GM18502 (cell line): ENCODE results near the gene DNAL4.

Experiments
- ATAC-seq: cut with Tn5 transposase; IDR thresholded peaks from one replicate; pipeline ENCODE4 v1.9.1; 2021; ENCODE audit warnings: mild to moderate bottlenecking; ENCODE audit not compliant: unreplicated experiment, poor library complexity

Gene DNAL4

DNA sequence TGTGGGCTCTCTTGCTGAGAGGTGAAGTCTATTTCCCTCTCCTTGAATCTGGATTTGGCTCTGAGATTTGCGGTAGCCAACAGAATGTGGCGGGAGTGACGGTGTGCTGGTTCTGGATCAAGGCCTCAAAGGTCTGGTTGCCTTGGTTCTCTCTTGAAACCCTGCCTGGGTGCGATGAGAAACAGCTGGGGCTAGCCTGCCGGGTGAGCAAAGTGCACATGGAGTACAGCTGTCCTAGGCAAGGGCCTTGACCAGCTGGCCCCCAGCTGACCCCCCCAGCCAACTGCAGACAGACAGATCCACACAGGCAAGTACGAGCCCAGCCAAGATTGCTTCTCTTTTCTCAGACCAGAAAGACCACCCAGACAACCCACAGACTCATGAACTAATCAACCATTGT, 49.0 kb downstream of the DNAL4 start:
- ATAC-seq: no peak

DNA sequence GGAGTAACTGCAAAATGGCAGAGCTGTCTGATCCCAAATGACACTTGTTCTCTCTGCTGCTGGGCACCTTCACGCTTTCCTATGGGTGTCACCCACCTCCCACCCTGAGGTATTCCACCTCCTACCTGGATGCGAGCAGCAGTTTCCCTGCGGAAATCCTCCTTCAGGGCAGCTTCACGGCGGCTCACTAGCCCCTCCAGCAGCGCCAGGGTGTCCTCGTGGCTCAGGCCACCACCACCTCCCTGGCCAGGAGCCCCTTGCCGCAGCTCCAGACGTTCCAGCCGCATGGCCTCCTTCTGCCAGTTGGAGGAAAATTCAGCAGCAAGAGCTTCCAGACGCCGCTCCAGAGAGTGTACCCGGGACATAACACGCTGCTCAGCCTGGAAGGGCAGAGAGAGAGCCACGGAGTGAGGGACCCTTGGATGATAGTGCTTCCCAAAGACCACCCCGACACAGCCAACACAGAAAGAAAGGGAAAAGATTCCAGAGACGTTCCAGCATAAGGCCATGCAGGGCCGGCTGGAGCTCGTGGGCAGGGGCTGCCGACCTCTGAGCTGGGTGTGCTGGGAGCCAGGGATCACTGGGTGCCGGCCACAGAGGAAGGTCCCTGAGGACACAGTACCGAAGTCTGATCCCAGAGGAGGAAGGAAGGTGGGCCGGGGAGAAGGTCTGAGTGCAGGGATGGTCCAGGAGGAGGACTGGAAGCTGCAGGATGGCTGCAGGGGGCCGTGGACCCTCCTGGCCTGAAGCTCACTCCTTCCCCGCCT, 51.6 kb downstream of the DNAL4 start:
- ATAC-seq: no peak

DNA sequence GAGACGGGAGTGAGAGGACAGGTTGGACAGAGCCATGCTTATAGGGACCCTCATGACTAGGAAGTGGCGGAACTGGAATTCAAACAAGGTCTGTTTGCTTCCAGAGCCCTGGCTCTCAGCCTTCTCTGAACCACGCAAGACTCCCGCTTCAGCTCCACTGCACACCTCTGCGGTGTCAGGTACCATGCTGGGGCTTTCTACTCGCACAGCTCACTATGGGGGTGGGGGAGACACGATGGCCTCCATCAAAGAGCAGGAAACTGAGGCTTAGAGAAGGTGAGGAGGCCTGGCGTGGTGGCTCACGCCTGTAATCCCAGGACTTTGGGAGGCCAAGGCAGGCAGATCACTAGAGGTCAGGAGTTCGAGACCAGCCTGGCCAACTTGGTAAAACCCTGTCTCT, 52.4 kb downstream of the DNAL4 start:
- no peak for ATAC-seq

DNA sequence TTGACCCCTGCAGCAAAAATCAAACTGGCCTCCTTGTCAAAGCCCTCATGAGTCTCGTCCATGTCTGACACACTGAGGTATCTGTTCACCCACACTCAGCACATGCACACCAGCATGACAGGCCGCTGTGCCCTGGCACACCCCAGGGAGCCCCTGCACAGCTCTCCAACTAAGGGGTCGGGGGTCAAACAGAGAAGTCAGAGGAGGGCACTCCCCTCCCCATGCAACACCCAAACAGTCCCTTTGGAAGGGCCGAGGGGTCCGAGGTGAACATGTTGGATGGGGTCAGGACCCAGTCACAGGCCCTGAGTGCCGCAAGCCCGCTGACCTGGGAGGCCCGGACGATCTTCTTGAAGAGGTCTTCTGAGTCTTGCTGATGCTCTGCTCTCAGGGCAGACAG, 52.8 kb downstream of the DNAL4 start:
- no peak for ATAC-seq

DNA sequence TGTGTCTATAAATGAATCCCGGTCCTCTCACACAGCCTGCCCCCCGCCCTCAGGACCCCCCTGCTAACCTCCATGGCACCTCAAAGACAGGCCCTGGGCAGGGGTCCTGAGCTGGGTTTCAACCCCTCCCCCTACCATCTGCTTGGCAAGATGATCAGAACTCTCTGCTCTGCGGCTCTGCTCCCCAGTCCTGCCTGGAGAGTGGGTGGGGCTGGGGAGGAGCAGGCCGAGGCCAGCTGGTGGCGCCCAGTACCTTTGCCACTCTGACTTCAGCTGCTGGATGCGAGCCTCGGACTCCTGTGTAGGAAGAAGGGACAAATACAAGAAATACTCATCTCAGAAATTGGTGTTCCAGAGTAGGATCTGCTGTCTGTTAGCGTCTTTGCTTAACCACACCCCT, 53.2 kb downstream of the DNAL4 start:
- ATAC-seq: no peak

DNA sequence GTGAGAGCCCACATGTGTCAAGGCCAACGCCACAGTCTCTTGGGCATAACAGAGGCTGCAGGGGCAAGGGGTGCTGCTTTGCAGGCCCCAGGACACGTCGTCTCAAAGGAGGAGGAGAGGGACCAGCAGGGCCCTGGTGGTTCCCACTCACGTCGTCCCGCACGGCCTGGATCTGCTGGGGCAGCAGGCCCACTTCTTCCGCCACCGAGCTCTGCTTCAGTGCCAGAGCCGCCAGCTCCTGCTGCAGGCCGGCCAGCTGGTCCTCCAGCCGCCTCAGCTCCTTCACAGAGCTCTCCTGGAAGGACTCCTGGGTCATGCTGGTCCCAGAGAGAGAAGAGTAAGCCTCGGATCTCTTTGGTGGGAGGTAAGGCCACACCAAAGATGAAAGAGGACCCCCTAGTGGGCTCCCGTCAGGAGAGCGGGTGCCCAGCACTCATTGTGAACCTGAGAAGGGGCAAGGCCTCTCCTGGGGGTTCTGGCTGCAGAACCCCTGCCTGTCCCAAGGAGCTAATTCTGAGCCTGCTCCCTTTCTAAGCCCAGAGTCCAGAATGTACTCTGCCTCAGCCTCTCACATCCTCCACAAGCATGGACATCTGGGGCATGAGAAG, 53.7 kb downstream of the DNAL4 start:
- no peak for ATAC-seq

DNA sequence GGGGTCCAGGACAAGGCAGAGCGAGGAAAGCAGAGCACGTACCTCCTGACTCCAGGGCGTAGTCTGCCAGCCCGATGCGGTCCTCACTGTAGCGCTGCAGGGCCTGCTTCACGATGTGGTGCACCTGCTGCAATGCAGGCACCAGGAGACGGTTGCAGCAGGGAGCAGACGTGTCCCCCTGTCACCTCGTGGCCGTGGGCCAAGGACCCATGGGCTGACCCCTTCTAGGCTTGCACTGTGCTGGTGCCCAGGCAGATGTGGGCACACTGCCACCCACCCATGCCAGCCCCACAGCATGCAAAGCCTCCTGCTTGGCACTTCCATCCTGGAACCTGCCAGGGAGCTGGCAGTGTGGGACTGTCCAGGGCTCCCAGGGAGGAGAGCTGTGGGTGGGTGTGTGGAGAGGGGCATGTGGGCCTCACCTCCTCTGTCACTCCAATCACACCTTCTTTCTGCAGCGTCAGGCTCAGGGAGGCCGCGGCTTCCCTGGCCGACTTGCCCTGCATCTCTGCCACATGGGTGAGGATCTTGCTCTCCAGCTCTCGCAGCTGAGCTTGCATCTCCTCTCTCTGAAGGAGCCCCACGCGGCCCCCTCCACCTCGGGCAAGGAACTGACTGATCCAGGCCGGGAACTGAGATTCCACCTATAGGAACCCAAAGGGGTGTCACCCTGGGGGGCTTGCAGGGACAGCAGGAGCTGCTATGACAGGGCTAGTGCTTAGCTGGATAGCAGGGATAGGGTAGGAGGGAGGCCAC, 54.5 kb downstream of the DNAL4 start:
- ATAC-seq: no peak

DNA sequence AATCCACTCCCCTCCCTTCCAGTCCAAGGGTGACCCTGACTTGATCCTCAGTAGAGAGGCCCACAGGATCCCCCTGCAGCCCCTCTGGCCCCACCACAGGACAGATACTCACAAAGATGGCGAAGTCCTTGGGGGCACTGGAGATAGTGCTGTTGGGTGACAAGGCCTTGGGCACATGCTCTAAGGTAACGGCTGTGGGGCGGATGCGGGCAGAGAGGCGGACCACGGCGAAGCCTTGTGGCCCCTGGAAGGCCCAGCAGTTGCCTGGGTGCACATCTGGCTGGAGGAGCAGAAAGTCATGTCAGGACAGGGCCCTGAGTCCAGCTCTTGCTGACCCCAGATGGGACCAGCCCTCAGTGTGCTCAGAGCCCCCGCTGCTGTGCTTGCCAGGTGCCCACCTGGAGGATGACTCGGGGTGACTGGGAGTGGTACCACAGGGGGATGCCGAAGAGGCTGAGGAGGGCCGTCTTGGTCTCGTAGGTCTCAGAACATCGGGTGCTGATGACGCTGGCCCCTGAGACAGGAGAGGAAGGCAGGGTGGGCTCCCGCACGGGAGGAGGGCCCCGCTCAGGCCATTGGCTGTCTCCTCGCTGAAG, 55.4 kb downstream of the DNAL4 start:
- ATAC-seq: no peak

DNA sequence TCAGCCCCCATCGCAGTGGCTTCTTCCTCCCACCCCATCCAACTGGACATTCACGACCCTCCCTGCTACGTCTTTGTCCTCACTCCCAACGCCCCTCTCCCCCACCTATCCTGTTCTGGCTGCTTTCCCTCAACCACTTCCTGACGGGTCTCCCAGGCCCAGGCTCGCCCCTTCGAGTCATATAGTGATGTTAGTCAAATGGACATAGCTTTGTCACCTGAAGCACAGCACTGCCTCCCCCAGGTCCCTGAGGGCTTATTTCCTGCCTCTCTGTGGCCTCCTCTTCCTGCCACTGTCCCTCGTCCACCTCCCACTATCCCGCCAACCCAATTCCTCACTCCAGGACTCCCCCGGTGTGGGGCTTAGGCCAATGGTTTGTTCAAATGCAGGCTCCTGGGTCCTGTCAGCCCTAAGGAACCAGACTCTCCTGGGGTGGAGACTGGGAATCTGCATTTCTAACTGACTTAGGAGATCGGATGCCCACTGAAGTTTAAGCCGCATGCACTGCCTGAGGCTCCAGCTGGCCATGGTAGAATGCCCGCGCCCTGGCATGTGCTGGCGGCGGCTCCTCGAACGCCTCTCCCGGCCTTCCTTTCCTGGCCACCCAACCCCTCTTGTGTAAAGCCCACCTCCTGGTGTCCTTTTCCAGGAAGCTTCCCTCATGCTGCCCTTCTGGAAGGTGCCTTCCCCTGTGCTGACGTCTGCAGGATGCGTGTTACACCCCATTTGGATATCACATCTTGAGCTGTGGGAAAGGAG, 56.5 kb downstream of the DNAL4 start:
- ATAC-seq: no peak

DNA sequence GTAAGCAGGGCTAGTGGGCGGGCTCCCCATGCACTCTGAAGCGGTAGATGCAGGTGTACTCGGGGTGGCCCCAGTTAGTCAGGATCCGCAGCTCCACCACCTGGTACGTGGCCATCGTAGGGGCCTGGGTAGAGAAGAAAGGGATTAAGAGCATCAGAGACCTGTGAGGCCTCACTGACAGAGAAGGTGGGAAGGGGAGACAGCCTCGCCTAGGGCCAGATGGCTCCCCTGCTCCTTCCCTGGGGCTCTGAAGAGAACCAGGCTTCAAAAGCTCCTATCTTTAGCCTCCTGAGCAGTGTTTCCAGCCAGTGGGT, 57.7 kb downstream of the DNAL4 start:
- no peak for ATAC-seq

DNA sequence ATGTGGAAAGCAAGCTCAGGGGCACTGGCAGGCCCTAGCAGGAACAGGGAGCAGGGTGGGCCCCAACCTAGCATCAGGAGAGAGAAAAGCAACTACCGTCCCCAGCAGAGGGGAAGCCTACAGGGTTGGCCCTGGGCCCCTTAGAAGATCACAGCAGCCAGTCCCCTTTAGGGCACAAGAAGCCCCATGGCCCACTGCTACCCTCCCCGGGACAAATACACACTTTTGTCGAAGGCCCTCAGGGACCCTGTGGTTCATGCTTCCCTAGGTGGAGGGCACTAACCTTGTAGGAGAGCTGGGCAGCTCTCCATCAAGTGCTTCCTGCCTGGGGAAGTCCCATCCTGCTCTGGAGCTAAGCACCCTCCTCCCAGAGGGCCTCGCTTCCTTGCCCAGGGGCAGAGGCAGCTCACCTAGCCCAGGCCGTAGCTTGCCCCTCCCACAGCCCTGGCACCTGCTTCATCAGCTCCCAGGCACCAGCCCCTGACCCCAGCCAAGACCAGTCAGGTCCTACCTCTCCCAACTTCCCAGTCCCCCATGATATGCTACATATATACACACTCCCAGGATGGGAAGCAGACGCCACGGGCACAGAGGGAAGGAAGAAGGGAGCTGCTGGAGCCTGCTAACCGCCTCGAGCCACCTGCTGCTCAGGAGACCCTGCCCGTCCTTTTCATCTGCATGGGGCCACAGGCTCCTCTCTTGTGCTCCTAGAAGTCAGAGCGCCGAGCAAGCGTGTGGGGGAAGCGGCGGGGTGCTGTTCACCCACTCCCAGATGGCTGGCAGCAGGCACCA, 58.3 kb downstream of the DNAL4 start:
- no peak for ATAC-seq

DNA sequence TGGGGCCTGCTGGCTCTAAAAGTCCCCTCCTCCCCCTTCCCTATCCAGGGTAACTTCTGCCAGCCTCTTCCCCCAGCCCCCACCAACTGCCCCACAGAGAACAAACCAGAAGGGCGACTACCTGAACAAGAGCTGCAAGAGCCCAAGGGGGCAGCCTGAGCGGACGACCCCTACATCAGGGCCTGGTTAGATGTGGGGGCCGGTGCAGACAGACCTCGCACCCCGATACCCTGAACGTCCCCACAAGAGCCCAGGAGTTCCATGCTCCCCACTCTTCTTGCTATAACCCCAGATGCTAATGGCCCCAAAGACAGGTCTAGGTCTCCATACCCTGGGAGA, 58.8 kb downstream of the DNAL4 start:
- ATAC-seq: no peak

DNA sequence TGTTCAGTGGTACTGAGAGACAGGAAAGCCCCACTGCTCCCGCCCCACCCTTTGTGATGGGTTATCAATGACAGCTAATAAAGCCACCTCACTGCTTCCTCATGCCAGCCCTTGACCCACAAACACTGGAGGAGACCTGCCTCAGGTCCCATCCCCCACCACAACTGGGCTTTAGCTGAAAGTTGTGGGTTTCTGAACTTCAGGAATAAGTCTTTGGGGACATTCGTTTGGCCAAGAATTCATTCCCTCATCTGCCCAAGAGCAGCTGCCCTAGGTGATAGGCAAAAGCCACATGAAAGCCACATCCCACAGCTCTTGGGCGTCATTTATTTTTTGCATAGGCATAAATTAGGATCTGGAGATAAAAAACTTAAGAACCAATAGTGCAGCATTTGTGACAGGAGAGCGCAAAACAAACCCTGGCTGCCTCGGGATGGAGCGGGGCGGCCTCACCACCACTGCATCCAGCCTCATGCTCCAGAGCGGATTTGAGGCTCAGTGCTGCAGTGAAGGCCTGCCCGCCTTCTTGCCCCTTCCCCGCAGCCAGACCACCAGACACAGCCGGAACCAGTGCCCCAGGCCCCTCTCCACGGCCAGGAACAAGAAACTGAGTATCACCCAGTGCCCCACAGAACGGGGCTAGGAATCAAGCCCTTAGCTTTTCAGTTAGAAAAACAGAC, 59.4 kb downstream of the DNAL4 start:
- no peak for ATAC-seq

DNA sequence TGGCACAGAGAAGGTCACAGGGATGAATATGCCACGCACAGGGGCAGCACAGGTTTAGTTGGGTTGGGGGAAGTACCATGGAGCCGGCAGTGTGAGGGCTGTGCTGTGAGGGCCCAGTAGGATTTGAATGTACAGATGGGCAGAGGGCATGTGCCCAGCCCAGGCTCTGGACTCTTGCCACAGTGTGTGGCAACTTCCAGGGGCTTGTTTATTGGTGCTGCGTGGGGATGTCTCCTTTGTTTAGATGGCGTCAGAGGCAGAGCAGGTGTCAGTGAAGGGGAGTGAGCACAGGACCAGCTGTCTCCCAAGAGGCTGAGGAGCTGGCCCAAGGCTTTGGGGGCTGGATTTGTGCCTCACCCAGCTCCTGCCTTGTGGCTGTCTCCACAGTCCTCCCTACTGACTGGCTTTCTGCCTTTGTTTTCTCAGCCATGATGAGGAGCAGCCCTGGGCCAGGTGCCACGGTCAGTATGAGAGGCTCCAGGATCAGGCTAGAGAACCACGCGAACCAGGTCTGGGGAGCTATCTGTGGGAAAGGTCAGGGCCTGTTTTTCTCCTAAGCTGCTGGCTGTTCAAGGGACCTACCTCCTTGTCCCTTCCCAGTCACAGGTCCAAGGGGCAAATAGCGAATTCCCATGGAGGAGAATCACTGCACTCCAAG, 60.1 kb downstream of the DNAL4 start:
- no peak for ATAC-seq

DNA sequence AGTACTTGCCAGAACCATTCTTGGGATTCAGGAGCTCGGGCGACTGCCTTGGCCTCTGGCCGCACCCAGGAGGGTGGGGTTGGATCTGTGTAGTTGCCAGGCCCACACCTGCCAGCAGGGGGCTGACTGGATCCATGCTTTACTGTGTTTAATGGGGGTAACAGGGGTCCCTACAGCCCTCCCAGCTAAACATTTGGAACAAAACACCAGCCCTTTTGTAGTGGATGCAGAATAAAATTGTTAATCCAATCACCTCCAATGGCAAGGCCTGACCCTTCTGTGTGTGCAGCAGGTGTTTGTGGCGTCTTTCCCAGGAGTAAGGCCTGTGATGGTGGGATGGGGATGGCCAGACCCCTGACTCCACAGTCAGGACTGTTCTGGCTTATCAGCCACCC, 60.6 kb downstream of the DNAL4 start:
- no peak for ATAC-seq

DNA sequence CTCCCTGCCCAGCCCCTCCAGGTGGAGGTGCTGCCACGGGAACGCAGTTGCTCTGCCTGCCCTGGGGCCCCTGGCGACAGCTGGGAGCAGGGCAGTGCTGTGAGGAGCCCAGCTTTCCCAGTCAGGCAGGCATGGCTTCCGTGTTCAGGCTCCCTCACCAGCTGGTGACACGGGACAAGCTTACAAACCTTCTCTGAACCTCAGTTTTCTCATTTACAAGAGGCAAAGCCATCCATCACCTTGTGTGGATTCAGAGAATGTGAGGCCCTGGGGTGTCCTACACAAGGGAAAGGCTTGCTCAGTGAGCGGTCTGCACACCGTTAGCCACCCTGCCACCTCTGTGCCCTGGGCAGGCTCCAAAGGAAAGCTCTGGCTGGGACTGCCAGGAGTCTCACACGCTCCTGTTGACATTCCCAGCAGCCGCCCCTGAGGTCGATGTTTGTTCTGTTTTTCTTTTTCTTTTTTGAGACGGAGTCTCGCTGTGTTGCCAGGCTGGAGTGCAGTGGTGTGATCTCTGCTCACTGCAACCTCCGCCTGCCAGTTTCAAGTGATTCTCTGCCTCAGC, 61.6 kb downstream of the DNAL4 start:
- ATAC-seq: no peak

DNA sequence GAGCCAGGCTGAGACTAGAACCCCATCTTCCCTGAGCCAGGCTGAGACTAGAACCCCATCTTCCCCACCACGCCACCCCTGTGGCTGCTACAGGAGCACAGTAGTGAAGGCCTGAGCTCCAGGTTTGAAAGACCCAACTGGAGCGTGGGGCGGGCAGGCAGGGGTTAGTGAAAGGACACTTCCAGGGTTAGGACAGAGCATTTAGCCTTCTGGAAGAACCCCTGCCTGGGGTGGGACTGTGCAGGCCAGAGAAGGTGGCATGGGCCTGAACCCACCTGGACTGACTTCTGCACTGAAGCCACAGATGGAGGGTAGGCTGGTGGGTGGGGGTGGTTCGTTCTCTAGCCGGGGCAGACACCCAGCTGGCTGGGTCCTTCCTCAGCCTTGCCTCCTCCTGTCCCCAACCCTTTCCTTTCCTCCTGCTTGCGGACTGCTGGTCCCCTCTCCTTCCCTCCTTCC, 62.2 kb downstream of the DNAL4 start:
- ATAC-seq: no peak

DNA sequence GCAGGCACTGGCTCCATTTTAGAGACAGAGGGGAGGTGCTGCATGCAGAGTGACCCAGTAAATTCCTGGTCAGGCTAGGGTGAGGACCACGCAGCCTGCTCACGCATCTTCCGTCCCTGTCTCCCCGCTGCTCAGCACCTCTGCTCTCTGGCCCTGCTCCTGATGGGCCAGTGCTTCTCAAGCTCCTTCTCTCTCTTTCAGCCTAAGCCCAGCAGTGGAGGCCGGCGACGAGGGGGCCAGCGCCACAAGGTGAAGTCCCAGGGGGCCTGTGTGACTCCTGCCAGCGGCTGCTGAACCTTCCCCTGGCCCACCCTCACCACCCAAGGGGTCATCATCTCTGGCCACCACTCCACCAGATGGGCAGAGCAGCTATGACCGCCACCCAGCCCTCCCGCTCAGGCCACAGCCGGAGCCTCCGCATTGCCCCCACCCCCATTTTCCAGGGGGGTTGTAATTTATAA, 63.5 kb downstream of the DNAL4 start:
- ATAC-seq: no peak
